NCI-H2107 treated with DMSO at 0.1 percent for 48 hours (cell line): Measurements from ENCODE around the gene LRP1.
A peak's percentile ranks its signal among the peaks of the same experiment; 100 is the strongest.

Experiments
- DNase-seq: peaks from one replicate; lab custom pipeline; 2025; ENCODE audit not compliant: unreplicated experiment; lab: John Stamatoyannopoulos, UW

The LRP1 gene

GRCh38 chr12:57170927-57171326 lies 42.6 kb downstream of the LRP1 start:
- DNase-seq: no peak

GRCh38 chr12:57171668-57172067 lies 43.4 kb downstream of the LRP1 start:
- DNase-seq: no peak

GRCh38 chr12:57173089-57173488 lies 44.8 kb downstream of the LRP1 start:
- no peak for DNase-seq

- no peak for DNase-seq
These were observed 45.4 kb downstream of the LRP1 start for GRCh38 chr12:57173683-57174082.

GRCh38 chr12:57175428-57176138 lies 47.3 kb downstream of the LRP1 start:
- peak; percentile 90 for DNase-seq

- DNase-seq: no peak
These were observed 47.8 kb downstream of the LRP1 start for GRCh38 chr12:57176139-57176477.

GRCh38 chr12:57176846-57177245 lies 48.6 kb downstream of the LRP1 start:
- no peak for DNase-seq

GRCh38 chr12:57177354-57177753 lies 49.1 kb downstream of the LRP1 start:
- no peak for DNase-seq

GRCh38 chr12:57178213-57178612 lies 49.9 kb downstream of the LRP1 start:
- no peak for DNase-seq

GRCh38 chr12:57179331-57180086 lies 51.2 kb downstream of the LRP1 start:
- no peak for DNase-seq

- no peak for DNase-seq
These were observed 52.2 kb downstream of the LRP1 start for GRCh38 chr12:57180321-57180989.

GRCh38 chr12:57181072-57181471 lies 52.8 kb downstream of the LRP1 start:
- no peak for DNase-seq

- no peak for DNase-seq
These were observed 53.4 kb downstream of the LRP1 start for GRCh38 chr12:57181561-57182155.

GRCh38 chr12:57182918-57183575 lies 54.8 kb downstream of the LRP1 start:
- DNase-seq: peak; percentile 78

GRCh38 chr12:57183939-57184725 lies 55.8 kb downstream of the LRP1 start:
- DNase-seq: no peak

GRCh38 chr12:57185403-57185802 lies 57.1 kb downstream of the LRP1 start:
- no peak for DNase-seq

- no peak for DNase-seq
These were observed 57.7 kb downstream of the LRP1 start for GRCh38 chr12:57185906-57186508.

- no peak for DNase-seq
These were observed 59.2 kb downstream of the LRP1 start for GRCh38 chr12:57187222-57188089.

GRCh38 chr12:57188090-57188425 lies 59.8 kb downstream of the LRP1 start:
- no peak for DNase-seq
